Ascending aorta (tissue), 2 donors: Measurements from ENCODE around the gene TGIF1. TPM values are rescaled to one million over a fixed set of nuclear protein-coding genes. Genes with fewer than 3 reads are reported as not detected.
A peak's percentile ranks its signal among the peaks of the same experiment; 100 is the strongest.

Experiments used
- DNase-seq, 2 donors: peaks; one replicate each; pipeline ENCODE4 v3.0.0-alpha.2; 2019; ENCODE audit warnings: low spot score in 2 of 2
- H3K27ac ChIP-seq, 2 donors: fragments of 200-600 bp; sonication (generic); one replicate each; pipeline ENCODE4 v1.5.1; 2016 to 2017; ENCODE audit warnings: mild to moderate bottlenecking in 1 of 2
- H3K27me3 ChIP-seq: fragments of 200-600 bp; sonication (generic); one replicate; pipeline ENCODE4 v1.5.1; 2017
- H3K36me3 ChIP-seq, 2 donors: fragments of 200-600 bp; sonication (generic); one replicate each; pipeline ENCODE4 v1.5.1; 2016
- H3K4me1 ChIP-seq, 2 donors: fragments of 200-600 bp; sonication (generic); one replicate each; pipeline ENCODE4 v1.5.1; 2016 to 2017; ENCODE audit warnings: mild to moderate bottlenecking in 1 of 2
- H3K4me3 ChIP-seq, 2 donors: fragments of 200-600 bp; sonication (generic); one replicate each; pipeline ENCODE4 v1.5.1; 2016 to 2017; ENCODE audit warnings: mild to moderate bottlenecking in 1 of 2
- H3K9me3 ChIP-seq, 2 donors: fragments of 200-600 bp; sonication (generic); one replicate each; pipeline ENCODE4 v1.5.1; 2016
- intact Hi-C: fragments of 100-400 bp; cut with DNase I; formaldehyde crosslinking; loops from one replicate; pipeline ENCODE4 v1.15.1; 2023
- total RNA-seq: library from RNA; depleted of rRNA; stranded (reverse); fragments of >200 nt; gene quantifications from one replicate; pipeline ENCODE4 v1.1.0, GENCODE V29; 2016
- TF ChIP-seq, protein P1 (sequence below), 3 experiments: fragments of 200-600 bp in 2 of 3; fragments of 450-650 bp in 1 of 3; sonication (generic) in 2 of 3; IDR thresholded peaks; one replicate each; pipeline ENCODE4 v1.5.1; 2016 to 2019; ENCODE audit warnings: antibody characterized with exemption in 3 of 3, mild to moderate bottlenecking in 1 of 3, moderate library complexity in 1 of 3

Gene TGIF1
- total RNA-seq, 1 donor from 2014 or later: 39.7 TPM

DNA sequence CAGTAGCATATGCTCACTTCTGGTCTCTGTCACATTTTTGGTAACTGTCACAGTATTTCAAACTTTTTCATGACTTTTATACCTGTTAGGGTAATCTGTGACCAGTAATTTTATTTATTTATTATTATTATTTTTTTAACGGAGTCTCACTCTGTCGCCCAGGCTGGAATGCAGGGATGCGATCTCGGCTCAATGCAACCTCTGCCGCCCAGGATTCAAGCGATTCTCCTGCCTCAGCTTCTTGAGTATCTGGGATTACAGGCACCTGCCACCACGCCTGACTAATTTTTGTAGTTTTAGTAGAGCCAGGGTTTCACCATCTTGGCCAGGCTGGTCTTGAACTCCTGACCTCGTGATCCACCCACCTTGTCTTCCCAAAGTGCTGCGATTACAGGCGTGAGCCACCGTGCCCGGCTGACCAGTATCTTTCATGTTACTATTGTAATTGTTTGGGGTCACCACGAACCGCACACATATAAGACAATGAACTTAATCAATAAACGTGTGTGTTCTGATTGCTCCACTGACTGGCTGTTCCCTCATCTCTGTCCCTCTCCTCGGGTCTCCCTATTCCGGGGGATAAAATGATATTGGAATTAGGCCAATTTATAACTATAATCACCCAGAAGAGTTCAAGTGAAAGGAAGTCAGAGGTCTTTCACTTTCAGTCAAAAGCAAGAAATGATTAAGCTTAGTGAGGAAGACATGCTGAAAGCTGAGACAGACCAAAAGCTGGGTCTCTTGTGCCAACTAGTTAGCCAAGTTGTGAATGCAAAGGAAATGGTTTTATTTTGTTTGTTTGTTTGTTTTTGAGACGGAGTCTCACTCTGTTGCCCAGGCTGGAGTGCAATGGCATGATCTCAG, 22.9 kb downstream of the TGIF1 start:
- Histone ChIP-seq H3K9me3 (no peaks in the 10 kb centered on the region), H3K27me3 (no peaks in the 10 kb centered on the region), H3K27ac (no peak overlapping the region), H3K4me1 (no peaks in the 10 kb centered on the region), H3K4me3 (no peak overlapping the region), H3K36me3 (no peaks in the 10 kb centered on the region)
- TF ChIP-seq, protein P1, sequence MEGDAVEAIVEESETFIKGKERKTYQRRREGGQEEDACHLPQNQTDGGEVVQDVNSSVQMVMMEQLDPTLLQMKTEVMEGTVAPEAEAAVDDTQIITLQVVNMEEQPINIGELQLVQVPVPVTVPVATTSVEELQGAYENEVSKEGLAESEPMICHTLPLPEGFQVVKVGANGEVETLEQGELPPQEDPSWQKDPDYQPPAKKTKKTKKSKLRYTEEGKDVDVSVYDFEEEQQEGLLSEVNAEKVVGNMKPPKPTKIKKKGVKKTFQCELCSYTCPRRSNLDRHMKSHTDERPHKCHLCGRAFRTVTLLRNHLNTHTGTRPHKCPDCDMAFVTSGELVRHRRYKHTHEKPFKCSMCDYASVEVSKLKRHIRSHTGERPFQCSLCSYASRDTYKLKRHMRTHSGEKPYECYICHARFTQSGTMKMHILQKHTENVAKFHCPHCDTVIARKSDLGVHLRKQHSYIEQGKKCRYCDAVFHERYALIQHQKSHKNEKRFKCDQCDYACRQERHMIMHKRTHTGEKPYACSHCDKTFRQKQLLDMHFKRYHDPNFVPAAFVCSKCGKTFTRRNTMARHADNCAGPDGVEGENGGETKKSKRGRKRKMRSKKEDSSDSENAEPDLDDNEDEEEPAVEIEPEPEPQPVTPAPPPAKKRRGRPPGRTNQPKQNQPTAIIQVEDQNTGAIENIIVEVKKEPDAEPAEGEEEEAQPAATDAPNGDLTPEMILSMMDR (IDR thresholded peaks at IDR 0.05): no peak
- no peak for DNase-seq
- intact Hi-C loops: no loop called here

GRCh38 chr18:3478262-3478978, 28.4 kb downstream of the TGIF1 start:
- TF ChIP-seq, protein P1 (IDR thresholded peaks at IDR 0.05): no peak
- Histone ChIP-seq H3K27me3 (no peaks in the 10 kb centered on the region), H3K4me1 (no peaks in the 10 kb centered on the region), H3K36me3 (no peaks in the 10 kb centered on the region), H3K9me3 (no peaks in the 10 kb centered on the region), H3K4me3 (no peak overlapping the region), H3K27ac (no peak overlapping the region)
- intact Hi-C loops: no loop called here
- no peak for DNase-seq

GRCh38 chr18:3479978-3480509, 30.1 kb downstream of the TGIF1 start:
- no peaks in the 10 kb centered on the region for H3K4me1 ChIP-seq
- no peaks in the 10 kb centered on the region for H3K27me3 ChIP-seq
- H3K36me3 ChIP-seq: no peaks in the 10 kb centered on the region
- H3K27ac ChIP-seq: no peak overlapping the region
- H3K4me3 ChIP-seq: no peak overlapping the region
- TF ChIP-seq, protein P1 (IDR thresholded peaks at IDR 0.05): no peak
- H3K9me3 ChIP-seq: no peaks in the 10 kb centered on the region
- intact Hi-C loops: no loop called here
- DNase-seq: no peak

DNA sequence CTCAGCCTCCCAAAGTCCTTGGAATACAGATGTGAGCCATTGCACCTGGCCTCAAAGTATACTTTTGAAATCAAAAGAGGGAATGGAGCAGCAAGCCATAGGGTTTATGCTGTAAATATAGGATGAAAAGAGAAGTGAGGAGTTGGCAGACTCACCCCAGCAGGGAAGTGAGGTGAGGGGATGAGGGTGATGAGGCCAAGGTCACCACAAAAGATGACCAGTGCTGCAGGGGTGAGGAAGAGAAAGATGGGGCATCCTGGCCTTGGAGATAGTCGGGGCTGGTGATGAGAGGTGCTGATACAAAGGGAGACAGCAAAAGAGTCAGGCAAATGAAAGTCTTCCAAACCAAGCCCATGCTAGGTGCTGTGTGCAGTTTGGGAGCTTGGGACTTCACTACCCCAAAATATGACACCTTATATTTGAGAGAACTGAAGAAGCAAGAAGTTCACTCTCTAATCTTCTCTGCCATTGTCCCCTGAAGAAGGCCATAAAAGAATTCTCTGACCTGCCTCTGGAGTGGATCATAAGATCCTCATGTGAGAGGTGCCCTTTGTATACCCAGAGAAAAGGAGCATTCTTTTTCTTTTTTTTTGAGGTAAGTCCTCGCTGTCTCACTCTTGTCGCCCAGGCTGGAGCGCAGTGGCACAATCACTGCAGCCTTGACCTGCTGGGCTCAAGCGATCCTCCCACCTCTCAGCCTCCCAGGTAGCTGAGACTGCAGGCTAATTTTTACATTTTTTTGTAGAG, 31.0 kb downstream of the TGIF1 start:
- intact Hi-C loops: no loop called here
- H3K27ac ChIP-seq: no peak overlapping the region
- no peak for DNase-seq

DNA sequence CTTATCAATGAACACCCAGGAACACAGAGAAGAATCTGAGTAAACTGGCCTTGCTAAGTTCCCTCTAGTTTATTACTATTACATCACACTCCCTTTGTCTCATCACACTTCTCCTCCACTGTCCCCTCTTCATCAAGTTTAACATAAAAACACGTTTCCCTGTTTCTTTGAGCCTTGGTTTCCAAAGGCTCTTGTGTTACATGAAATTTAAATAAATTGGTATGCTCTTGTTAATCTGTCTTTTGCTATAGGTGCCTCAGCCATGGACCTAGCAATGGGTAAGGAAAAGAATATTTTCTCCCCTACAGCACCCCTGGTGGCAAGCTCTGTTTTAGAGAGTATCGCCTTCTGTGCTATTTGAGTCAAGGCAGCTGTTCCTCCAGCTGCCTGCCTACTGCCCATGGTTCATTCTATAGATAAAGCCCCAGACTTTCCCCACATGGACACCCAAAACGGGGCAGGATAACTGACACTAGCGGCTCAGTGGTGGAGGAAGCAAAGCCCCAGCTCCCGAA, 31.8 kb downstream of the TGIF1 start:
- DNase-seq: no peak
- intact Hi-C loops: no loop called here
- Histone ChIP-seq H3K4me3 (no peak overlapping the region), H3K36me3 (no peaks in the 10 kb centered on the region), H3K9me3 (no peaks in the 10 kb centered on the region), H3K4me1 (no peaks in the 10 kb centered on the region), H3K27ac (no peak overlapping the region), H3K27me3 (no peaks in the 10 kb centered on the region)
- TF ChIP-seq, protein P1 (IDR thresholded peaks at IDR 0.05): peak in 2 of 3 experiments; percentile 18 to 30

More for the DNA sequence above, 31.0 kb downstream of the TGIF1 start:
- no peaks in the 10 kb centered on the region for H3K9me3 ChIP-seq
- H3K4me1 ChIP-seq: no peaks in the 10 kb centered on the region
- no peaks in the 10 kb centered on the region for H3K36me3 ChIP-seq
- TF ChIP-seq, protein P1 (IDR thresholded peaks at IDR 0.05): no peak
- no peaks in the 10 kb centered on the region for H3K27me3 ChIP-seq
- no peak overlapping the region for H3K4me3 ChIP-seq
